ENCODE data around the gene SPATA6L. TPM values are rescaled to one million over a fixed set of nuclear protein-coding genes. Genes with fewer than 3 reads are reported as not detected.
"Not testable (repeated sequence)": the region's sequence is repeated elsewhere in the genome, so short reads cannot be mapped to it uniquely, and the experiment has no call there.

The SPATA6L gene
- total and polyA plus RNA-seq, 2 experiments from 2014 or later, result 1.7 to 1.9 TPM

- Histone ChIP-seq H3K27me3 (ENCODE audit: insufficient read depth) (no peaks in the 10 kb centered on the region), H3K9me2 (ENCODE audit: insufficient read depth) (no peaks in the 10 kb centered on the region), H3F3A (replicated peaks; ENCODE audit: low read depth) (no peaks in the 10 kb centered on the region), H4K20me1 (replicated peaks; ENCODE audit: insufficient read depth) (no peaks in the 10 kb centered on the region), H3K4me2 (peak overlapping the region; percentile 70), H3K36me3 (ENCODE audit: insufficient read depth) (no peaks in the 10 kb centered on the region), H3K27ac (ENCODE audit: low read depth) (peak overlapping the region; percentile 26; the same call in 1 of the 2 replicates), H2AFZ (no peak overlapping the region; the same call in 1 of the 2 replicates), H3K4me1 (ENCODE audit: insufficient read depth) (peaks cover 53% of the 10 kb centered on the region), H3K79me2 (replicated peaks; ENCODE audit: insufficient read depth) (peaks cover 13% of the 10 kb centered on the region; the same call in 1 of the 2 replicates), H3K4me3 (peak overlapping the region; percentile 79)
- TF ChIP-seq EZH2phosphoT487 (IDR thresholded peaks at IDR 0.05; ENCODE audit: unreplicated experiment) (no peak), EZH2 (IDR thresholded peaks at IDR 0.05; ENCODE audit: low read depth, unreplicated experiment) (no peak)
- Mint-ChIP-seq H3K36me3 (ENCODE audit: low read depth) (peaks cover 4% of the 10 kb centered on the region; the same call in 1 of the 3 replicates), H3K9me3 (0 out of 3 replicates have a peak, but pooled peaks cover 3% of the 10 kb centered on the region), H3K4me3 (peak overlapping the region; percentile 75), H3K4me1 (peaks cover 59% of the 10 kb centered on the region), H3K27me3 (ENCODE audit: insufficient read depth, low read depth, poor library complexity) (peaks cover 7% of the 10 kb centered on the region), H3K27ac (no peak overlapping the region)
- ATAC-seq, result no peak
- no peak for DNase-seq (ENCODE audit: low spot score)
These were observed 5.1 kb downstream of the SPATA6L start for GRCh38 chr9:4661165-4661564.

- not testable (repeated sequence) for H3K27ac ChIP-seq (ENCODE audit: low read depth); H3K9me2 ChIP-seq (ENCODE audit: insufficient read depth); H3K27me3 ChIP-seq (ENCODE audit: insufficient read depth); DNase-seq (ENCODE audit: low spot score); H3K27me3 Mint-ChIP-seq (ENCODE audit: insufficient read depth, low read depth, poor library complexity); H3K4me3 Mint-ChIP-seq; H2AFZ ChIP-seq; ATAC-seq; H3K4me3 ChIP-seq; H3F3A ChIP-seq (replicated peaks; ENCODE audit: low read depth); H4K20me1 ChIP-seq (replicated peaks; ENCODE audit: insufficient read depth); H3K27ac Mint-ChIP-seq; H3K9me3 Mint-ChIP-seq; H3K4me2 ChIP-seq; H3K36me3 ChIP-seq (ENCODE audit: insufficient read depth); H3K36me3 Mint-ChIP-seq (ENCODE audit: low read depth)
- Histone ChIP-seq H3K4me1 (ENCODE audit: insufficient read depth) (peaks cover 55% of the 10 kb centered on the region), H3K79me2 (replicated peaks; ENCODE audit: insufficient read depth) (peaks cover 13% of the 10 kb centered on the region; the same call in 1 of the 2 replicates)
- H3K4me1 Mint-ChIP-seq, result peaks cover 59% of the 10 kb centered on the region
These were observed 5.6 kb downstream of the SPATA6L start for GRCh38 chr9:4660665-4661064.

- peaks cover 28% of the 10 kb centered on the region for H3K4me1 ChIP-seq (ENCODE audit: insufficient read depth)
- H3K27ac ChIP-seq (ENCODE audit: low read depth), result peak overlapping the region; percentile 27; the same call in 1 of the 2 replicates
- H4K20me1 ChIP-seq (replicated peaks; ENCODE audit: insufficient read depth), result no peaks in the 10 kb centered on the region
- no peaks in the 10 kb centered on the region for H3K9me2 ChIP-seq (ENCODE audit: insufficient read depth)
- H3K27ac Mint-ChIP-seq, result no peak overlapping the region
- DNase-seq (ENCODE audit: low spot score) (no peak), ATAC-seq (no peak)
- H3K4me1 Mint-ChIP-seq, result peaks cover 31% of the 10 kb centered on the region
- H3K4me3 ChIP-seq, result no peak overlapping the region
- H3F3A ChIP-seq (replicated peaks; ENCODE audit: low read depth), result no peaks in the 10 kb centered on the region
- 0 out of 3 replicates have a peak, but pooled peaks cover 3% of the 10 kb centered on the region for H3K9me3 Mint-ChIP-seq
- H3K27me3 Mint-ChIP-seq (ENCODE audit: insufficient read depth, low read depth, poor library complexity), result peaks cover 8% of the 10 kb centered on the region
- H3K4me2 ChIP-seq, result no peak overlapping the region
- H2AFZ ChIP-seq, result no peak overlapping the region
- H3K27me3 ChIP-seq (ENCODE audit: insufficient read depth), result no peaks in the 10 kb centered on the region
- H3K4me3 Mint-ChIP-seq, result no peak overlapping the region
- H3K36me3 Mint-ChIP-seq (ENCODE audit: low read depth), result peaks cover 4% of the 10 kb centered on the region; the same call in 1 of the 3 replicates
- no peaks in the 10 kb centered on the region for H3K36me3 ChIP-seq (ENCODE audit: insufficient read depth)
- no peaks in the 10 kb centered on the region for H3K79me2 ChIP-seq (replicated peaks; ENCODE audit: insufficient read depth)
- TF ChIP-seq CTCF (conservative IDR thresholded peaks at IDR 0.05; ENCODE audit: low read depth in 2 of 2) (no peak), EZH2phosphoT487 (IDR thresholded peaks at IDR 0.05; ENCODE audit: unreplicated experiment) (no peak), STAT1 (IDR thresholded peaks at IDR 0.05; ENCODE audit: unreplicated experiment) (no peak), ETS1 (IDR thresholded peaks at IDR 0.05) (no peak), JUNB (IDR thresholded peaks at IDR 0.05; ENCODE audit: unreplicated experiment) (no peak), ZNF331 (CRISPR knock-in tag; IDR thresholded peaks at IDR 0.05; ENCODE audit: low read depth) (no peak), ZNF114 (CRISPR knock-in tag; IDR thresholded peaks at IDR 0.05) (no peak), EZH2 (IDR thresholded peaks at IDR 0.05; ENCODE audit: low read depth, unreplicated experiment) (no peak), POLR2AphosphoS5 (IDR thresholded peaks at IDR 0.05; ENCODE audit: low read depth) (no peak)
These were observed 8.7 kb downstream of the SPATA6L start for GRCh38 chr9:4657426-4658159.
